NCI-H1417 treated with DMSO at 0.1 percent for 48 hours (cell line): ENCODE data around the gene LRRC10B.
"Not testable (repeated sequence)": the region's sequence is repeated elsewhere in the genome, so short reads cannot be mapped to it uniquely, and the experiment has no call there.

Experiments used
- DNase-seq: peaks from one replicate; lab custom pipeline; 2025; lab: John Stamatoyannopoulos, UW

LRRC10B gene

DNA sequence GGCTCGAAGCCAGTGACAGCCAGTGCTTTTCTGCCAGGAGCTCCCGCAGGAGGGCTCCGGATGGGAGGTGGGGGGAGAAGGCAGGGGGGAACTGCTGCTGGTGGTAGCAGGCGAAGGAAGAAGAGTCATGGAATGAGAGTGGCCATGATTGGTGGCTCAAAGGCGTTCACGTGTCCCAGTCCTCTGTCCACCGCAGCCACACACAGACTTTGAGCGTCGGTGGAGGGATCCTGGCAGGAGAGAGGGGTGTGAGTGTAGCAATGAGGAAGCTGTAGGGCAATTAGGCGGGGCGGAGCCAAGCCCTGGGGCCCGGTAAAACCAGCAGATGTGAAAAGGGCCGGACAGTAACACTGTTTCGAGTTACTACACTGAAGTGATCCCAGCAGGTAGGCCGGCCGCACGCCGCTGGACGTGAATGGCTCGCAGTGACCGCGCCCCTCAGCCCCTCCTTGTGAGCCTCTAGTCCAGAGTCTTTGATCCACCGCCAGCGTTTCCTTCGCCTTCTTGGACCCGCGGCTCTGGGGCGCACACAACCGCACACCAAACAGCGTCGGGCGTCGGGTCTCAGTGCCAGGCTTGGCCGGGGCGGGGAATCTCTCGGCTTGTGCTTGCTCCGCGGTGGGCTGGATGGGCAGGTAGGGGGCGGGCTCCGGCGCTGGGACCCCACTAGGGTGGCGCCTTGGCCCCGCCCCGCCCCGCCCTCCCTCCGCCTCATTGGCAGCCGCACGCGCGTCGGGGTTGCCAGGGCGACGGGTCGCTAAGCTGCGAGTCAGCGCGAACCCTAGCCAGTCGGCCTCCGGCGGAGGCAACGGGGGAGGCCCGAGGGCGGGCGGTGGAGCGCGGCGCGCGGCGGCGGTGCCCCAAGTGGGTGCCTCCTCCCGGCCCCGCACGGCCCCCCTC is at the start of gene LRRC10B:
Gene LRRC10B, plus strand, starts transcription at position 788 of the 900 bp plus-strand sequence. CDS start 250 bp downstream, outside the sequence.
- peak; percentile 34 for DNase-seq

GRCh38 chr11:61460474-61460881 is 48.1 kb upstream of the LRRC10B start:
- DNase-seq, result no peak

DNA sequence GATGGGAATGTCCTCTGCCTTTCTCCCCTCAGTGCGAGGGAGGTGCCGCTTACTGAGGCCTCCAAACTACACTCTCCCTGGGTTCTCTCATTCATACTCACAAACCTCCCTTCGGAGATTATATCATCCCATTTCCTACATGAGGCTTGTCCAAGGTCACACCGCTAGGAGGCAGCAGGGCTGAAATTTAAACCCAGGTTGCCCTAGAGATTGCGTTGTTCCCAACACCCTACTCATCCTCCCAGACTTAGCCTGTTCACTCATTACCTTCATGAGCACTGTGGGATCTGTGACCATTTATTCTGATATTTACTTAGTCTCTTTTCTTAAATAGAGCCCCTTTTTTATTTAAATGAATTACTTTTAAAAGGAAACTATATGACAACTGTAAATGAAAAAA is 47.6 kb upstream of the LRRC10B start:
- no peak for DNase-seq

GRCh38 chr11:61467602-61468001 is 40.9 kb upstream of the LRRC10B start:
- not testable (repeated sequence) for DNase-seq

DNA sequence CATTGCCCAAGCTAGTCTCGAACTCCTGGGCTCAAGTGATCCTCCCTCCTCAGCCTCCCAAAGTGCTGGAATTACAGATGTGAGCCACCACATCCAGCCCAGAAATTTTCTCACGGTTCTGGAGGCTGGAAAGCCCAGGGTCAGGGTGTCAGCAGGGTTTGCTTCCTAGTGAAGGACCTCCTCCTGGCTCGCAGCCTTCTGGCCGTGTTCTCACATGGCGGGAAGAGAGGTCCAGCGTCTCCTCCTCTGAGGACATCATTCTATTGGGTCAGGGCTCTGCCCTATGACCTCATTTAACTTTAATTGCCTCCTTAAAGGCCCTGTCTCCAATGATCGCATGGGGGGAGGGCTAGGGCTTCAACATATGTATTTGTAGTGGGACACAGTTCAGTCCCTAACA is 40.5 kb upstream of the LRRC10B start:
- no peak for DNase-seq

DNA sequence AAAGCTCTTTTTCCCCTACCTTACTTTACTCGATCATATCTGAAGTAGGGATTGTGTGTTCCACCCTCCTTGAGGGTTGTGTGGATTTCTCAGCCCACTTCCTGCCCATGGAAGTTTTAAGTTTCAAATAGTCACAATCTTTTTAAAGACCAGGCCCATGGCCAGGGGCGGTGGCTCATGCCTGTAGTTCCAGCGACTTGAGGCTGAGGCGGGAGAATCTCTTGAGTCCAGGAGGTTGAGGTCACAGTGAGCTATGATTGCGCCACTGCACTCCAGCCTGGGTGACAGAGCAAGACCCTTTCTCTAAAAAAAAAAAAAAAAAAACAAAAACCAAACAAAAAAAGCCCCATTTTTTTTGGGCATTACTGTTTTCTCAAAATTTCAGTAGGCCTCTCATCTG is 36.3 kb upstream of the LRRC10B start:
- no peak for DNase-seq

DNA sequence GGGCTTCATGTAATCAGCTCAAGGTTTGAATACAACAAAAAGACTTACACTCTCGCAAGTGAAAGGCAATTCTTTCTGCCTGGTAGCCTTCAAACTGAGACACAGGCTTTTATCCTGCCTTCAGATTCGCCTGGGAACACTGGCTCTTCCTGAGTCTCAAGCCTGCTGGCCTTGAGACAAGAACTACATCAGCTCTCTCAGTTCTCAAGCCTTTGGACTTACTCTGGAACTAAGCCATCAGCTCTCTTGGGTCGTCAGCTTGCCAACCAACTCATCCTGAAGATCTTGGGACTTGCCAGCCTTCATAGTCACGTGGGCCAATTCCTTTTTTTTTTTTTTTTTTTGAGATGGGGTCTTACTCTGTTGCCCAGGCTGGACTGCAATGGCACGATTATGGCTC is 35.7 kb upstream of the LRRC10B start:
- DNase-seq, result no peak

DNA sequence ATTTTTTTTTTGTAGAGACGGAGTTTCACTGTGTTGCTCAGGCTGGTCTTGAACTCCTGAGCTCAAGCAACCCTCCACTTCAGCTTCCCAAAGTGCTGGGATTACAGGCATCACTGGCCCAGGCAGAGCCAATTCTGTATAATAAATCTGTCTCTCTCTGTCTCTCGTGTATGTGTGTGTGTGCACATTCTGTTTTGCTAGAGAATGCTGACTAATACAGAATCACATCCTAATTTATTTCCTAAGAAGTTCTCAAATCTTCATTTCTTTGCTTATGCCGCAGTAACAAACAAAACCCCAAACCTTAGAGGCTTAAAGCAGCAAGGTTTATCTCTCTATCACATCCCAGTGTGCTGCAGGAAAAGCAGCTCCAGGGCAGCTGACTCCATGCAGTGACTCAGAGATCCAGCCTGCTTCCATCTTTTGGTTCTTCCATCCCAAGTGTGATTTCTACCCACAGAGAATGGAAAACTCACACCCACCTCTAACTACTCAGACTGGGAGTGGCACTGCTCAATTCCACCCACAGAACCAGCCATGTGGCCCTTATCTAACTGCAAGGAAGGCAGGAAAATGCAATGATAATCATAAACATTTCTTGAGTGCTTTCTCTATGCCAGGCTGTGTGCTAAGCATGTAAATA is 35.1 kb upstream of the LRRC10B start:
- no peak for DNase-seq

- no peak for DNase-seq
Observed at GRCh38 chr11:61474013-61474643, 34.4 kb upstream of the LRRC10B start.

GRCh38 chr11:61475433-61475832 is 33.1 kb upstream of the LRRC10B start:
- DNase-seq, result no peak

DNA sequence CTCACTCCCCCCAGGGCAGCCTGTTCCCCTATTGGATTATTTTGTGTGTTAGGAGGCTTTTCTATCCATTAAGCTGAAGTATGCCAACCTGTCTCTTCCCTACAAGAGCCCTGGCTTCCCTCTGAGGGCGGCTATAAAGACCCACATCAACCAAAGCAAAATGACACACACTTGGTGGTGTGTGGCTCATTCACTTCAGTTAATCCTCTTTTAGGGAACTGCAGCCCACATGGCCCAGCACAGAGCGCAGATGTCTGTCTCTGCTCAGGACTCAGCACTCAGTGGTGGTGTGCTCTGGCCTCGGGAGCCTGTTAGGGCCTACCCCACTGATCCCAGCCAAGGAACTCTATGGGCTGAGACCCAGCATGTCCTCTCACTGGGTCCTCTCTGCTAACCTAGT is 32.2 kb upstream of the LRRC10B start:
- DNase-seq, result no peak

DNA sequence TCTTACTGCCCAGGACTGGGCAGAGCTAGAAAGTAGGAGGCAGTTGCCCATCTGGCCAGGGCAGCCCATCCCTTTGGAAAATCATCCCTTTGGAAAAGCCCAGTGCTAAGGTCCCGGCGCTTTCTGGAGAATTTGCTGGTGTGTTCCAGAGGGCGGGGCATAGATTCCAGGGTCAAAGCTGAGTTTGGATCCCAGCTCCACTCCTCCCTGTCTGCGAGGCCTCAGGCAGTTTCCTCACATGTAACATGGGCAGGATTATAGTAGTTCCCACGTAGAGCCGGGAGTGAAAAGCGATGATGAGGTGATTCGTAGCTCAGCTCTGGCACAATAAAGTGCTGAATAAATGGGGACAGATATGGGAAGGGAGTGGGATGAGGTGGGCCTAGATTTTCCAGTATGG is 31.4 kb upstream of the LRRC10B start:
- no peak for DNase-seq

GRCh38 chr11:61477727-61478148 is 30.8 kb upstream of the LRRC10B start:
- DNase-seq, result no peak

- DNase-seq, result not testable (repeated sequence)
Observed at GRCh38 chr11:61479360-61480058, 29.0 kb upstream of the LRRC10B start.

DNA sequence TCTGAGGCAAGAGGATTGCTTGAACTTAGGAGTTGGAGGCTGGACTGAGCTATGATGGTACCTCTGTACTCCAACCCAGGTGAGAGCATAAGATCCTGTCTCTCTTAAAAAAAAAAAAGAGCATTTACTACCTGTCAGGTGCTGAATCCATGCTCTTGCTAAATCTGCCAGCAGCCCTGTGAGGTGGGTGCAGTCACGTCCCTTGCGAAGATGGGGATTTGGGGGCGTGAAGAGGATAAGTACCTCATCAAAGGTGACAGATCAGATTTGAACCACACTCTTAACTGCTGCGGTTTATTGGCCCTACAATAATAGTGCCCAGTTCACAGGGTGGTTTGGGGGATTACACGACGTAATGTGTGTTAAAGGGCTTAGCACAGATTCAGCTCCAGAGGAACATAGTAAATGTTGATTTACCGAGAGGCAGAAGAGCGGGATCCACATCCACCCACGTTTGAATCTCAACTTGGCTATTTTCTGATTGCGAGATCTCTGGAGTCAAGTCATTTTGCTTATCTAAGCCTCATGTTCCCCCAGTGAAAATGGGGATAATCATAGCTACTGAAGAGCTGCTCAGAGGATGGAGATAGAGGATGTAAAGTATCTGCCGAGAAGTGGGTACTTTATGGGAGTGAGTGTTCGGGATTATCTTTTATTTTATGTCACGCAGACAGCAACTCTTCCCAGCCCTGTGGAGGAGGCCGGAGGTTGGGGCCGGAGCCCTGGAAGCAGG is 28.1 kb upstream of the LRRC10B start:
- no peak for DNase-seq

- DNase-seq, result peak; percentile 31
Observed at GRCh38 chr11:61480994-61481335, 27.6 kb upstream of the LRRC10B start.

- no peak for DNase-seq
Observed at GRCh38 chr11:61481806-61482205, 26.7 kb upstream of the LRRC10B start.

DNA sequence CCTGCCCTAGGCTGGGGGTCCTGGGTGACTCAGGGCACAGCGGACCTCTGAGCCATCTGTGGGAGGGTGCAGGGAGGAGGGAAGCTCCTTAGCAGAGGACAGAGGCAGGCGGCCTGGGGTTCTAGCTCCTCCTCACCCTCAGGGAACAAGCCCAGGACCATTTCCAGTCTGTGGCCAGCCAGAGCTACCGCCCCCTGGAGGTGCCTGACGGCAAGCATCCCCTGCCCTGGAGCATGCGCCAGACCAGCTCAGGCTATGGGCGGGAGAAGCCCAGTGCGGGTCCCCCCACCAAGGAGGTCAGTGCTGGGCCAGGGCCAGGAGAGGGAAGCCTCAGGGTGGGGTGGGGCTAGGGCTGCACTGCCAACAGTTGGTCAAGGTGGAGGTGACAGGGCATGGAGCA is 26.0 kb upstream of the LRRC10B start:
- no peak for DNase-seq

DNA sequence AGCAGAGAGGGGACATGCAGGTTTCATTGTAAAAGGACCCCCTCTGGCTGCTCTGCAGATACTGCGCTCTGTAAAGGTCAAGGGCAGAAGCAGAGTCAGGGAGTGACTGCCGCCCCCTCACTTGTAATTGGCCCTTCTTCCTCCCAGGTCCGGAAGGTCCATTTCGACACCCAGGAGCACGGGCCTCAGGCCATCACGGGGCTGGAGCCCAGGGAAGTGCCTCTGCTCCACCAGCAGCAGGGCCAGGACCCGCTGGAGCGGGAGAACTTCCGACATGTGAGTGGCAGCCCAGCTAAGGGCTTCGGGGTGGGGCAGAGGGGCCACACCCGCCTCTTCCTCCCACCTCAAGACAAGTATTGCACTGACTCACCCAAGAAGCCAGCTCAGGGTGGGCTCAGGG is 24.0 kb upstream of the LRRC10B start:
- DNase-seq, result no peak

DNA sequence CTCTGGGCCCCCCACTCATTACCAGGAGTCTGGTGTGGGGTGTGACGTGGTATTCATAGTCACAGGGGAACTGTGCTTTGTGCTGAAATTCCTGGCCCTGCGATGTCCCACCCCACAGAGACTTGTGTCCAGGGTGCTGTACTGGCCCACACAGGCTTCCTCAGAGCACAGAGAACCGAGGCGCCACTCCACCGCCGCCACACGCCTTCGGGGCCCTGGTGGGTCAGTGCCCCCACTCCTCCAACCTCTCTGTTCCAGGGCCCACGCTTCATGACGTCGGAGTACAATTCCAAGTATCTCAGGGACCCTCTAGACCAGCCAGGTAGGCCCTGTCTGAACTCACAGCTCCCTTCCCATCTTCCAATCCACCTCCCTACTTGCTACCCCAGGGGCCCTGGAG is 23.5 kb upstream of the LRRC10B start:
- no peak for DNase-seq

DNA sequence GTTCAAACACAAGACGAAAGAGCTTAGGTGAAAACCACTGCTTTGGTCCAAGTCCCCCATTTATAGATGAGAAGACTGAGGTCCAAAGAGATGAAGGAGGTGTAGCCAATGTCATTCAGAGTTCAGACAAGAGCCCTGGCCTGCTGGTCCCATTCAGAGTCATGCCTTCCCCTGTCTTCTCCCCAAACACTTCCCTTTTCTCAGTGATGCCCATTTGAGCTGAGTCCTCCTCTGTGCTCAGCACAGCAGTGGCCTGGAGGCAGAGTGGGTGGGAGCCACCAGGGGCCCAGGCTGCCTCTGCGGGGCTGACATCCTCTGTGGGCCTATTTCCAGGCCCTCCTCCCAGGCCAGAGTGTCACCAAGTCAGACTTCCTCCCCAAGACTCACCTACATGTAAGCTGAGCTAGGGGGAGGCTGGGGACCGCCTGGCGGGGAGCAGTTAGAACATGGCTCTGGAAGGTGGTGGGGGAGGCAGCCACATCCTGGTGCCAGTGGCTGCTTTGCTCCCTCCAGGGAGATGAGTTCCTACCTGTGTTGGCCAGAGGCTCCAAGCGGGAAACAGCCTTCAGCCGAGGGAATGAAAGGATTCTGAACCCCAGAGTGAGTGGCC is 22.4 kb upstream of the LRRC10B start:
- DNase-seq, result no peak
